ENCODE results near the gene TAAR9.

DNA sequence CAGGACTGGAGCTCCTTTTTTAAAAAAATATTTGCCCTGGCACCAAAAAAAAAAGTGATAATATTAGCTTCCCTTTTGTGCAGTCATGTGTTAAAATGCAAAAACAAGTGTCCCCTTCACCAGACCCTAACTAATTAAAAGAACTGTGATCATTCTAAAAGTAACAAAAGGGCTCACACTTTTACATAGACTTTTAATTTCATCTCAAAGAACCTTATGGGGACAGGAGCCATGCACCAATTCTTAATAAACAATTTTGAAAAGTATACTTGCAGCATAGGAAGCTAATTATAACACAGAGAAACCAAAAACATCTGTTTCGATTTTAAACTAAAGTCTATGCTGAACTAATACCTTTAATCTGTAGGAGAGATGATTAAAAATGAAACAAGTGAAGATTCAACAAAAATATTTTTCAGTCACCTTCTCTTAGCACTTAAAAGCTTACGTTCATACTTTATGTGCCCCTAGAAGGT lies 42.4 kb upstream of the TAAR9 start:
- TF ChIP-seq, protein P1, sequence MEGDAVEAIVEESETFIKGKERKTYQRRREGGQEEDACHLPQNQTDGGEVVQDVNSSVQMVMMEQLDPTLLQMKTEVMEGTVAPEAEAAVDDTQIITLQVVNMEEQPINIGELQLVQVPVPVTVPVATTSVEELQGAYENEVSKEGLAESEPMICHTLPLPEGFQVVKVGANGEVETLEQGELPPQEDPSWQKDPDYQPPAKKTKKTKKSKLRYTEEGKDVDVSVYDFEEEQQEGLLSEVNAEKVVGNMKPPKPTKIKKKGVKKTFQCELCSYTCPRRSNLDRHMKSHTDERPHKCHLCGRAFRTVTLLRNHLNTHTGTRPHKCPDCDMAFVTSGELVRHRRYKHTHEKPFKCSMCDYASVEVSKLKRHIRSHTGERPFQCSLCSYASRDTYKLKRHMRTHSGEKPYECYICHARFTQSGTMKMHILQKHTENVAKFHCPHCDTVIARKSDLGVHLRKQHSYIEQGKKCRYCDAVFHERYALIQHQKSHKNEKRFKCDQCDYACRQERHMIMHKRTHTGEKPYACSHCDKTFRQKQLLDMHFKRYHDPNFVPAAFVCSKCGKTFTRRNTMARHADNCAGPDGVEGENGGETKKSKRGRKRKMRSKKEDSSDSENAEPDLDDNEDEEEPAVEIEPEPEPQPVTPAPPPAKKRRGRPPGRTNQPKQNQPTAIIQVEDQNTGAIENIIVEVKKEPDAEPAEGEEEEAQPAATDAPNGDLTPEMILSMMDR (IDR thresholded peaks at IDR 0.05) = no peak
- TF ChIP-seq POLR2AphosphoS5 (IDR thresholded peaks at IDR 0.05) = no peak

Data from sigmoid colon (tissue), 4 donors.